Activated gamma-delta T cell treated with anti-CD3 and anti-CD28 coated beads, Interleukin-2, amount 50 U/mL, for 16 hours (primary cell): ENCODE data around the gene MAP2.

Source experiments
- DNase-seq: peaks from one replicate; pipeline ENCODE4 v3.0.0-alpha.2; 2020; ENCODE audit warnings: low read depth

The MAP2 gene

GRCh38 chr2:209534228-209534627 lies 110.4 kb downstream of the MAP2 start:
- no peak for DNase-seq

GRCh38 chr2:209536363-209536762 lies 112.5 kb downstream of the MAP2 start:
- no peak for DNase-seq

GRCh38 chr2:209547726-209548125 lies 123.9 kb downstream of the MAP2 start:
- DNase-seq, result no peak

- DNase-seq, result no peak
These were observed 125.7 kb downstream of the MAP2 start for GRCh38 chr2:209549589-209549988.

- no peak for DNase-seq
These were observed 130.1 kb downstream of the MAP2 start for GRCh38 chr2:209553913-209554312.

- DNase-seq, result no peak
These were observed 132.6 kb downstream of the MAP2 start for GRCh38 chr2:209556354-209556961.

GRCh38 chr2:209560911-209561310 lies 137.1 kb downstream of the MAP2 start:
- DNase-seq, result no peak

- no peak for DNase-seq
These were observed 139.6 kb downstream of the MAP2 start for GRCh38 chr2:209563453-209563852.

GRCh38 chr2:209564816-209565215 lies 141.0 kb downstream of the MAP2 start:
- no peak for DNase-seq

- DNase-seq, result no peak
These were observed 142.2 kb downstream of the MAP2 start for GRCh38 chr2:209565896-209566582.

- DNase-seq, result no peak
These were observed 146.3 kb downstream of the MAP2 start for GRCh38 chr2:209570194-209570593.

- no peak for DNase-seq
These were observed 150.7 kb downstream of the MAP2 start for GRCh38 chr2:209574515-209574914.

- DNase-seq, result no peak
These were observed 153.8 kb downstream of the MAP2 start for GRCh38 chr2:209577376-209578357.

- DNase-seq, result no peak
These were observed 154.7 kb downstream of the MAP2 start for GRCh38 chr2:209578394-209579001.

- no peak for DNase-seq
These were observed 155.4 kb downstream of the MAP2 start for GRCh38 chr2:209579230-209579749.

GRCh38 chr2:209581040-209581439 lies 157.2 kb downstream of the MAP2 start:
- DNase-seq, result no peak

- DNase-seq, result no peak
These were observed 158.4 kb downstream of the MAP2 start for GRCh38 chr2:209582281-209582680.

GRCh38 chr2:209584472-209584871 lies 160.6 kb downstream of the MAP2 start:
- DNase-seq, result no peak

GRCh38 chr2:209584915-209585314 lies 161.1 kb downstream of the MAP2 start:
- DNase-seq, result no peak

GRCh38 chr2:209591021-209591420 lies 167.2 kb downstream of the MAP2 start:
- no peak for DNase-seq

GRCh38 chr2:209592106-209592505 lies 168.3 kb downstream of the MAP2 start:
- DNase-seq, result no peak

- no peak for DNase-seq
These were observed 170.1 kb downstream of the MAP2 start for GRCh38 chr2:209593930-209594329.
